Inferior parietal cortex (tissue), 1 donor: ENCODE results near the gene KLLN.
"Not testable (repeated sequence)": the region's sequence is repeated elsewhere in the genome, so short reads cannot be mapped to it uniquely, and the experiment has no call there.

Experiments
- DNase-seq: peaks from one replicate; pipeline ENCODE4 v3.0.0-alpha.2; 2016; ENCODE audit errors: extremely low spot score

KLLN gene

GRCh38 chr10:87842776-87843497 is 20.4 kb downstream of the KLLN start:
- no peak for DNase-seq

- DNase-seq = no peak
Measured at GRCh38 chr10:87842220-87842641, 21.1 kb downstream of the KLLN start.

DNA sequence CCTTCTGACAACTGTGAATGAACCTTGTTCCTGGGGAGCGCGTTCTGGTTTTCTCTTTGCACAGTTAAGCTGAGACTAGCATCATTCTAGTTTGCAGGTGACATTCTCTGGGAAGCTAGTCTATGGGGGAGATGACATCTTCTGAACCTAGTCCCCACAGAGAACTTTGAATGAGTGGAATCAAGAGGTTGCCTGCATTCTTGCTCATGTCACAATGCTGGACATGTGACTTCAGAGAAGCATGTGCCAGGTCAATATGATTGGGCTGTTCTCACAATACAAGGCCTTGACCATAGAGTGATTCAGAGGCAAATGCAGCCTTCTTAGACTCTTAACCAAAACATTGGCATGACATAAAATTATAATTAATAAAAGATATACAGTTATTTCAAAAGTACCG is 22.1 kb downstream of the KLLN start:
- DNase-seq = no peak

DNA sequence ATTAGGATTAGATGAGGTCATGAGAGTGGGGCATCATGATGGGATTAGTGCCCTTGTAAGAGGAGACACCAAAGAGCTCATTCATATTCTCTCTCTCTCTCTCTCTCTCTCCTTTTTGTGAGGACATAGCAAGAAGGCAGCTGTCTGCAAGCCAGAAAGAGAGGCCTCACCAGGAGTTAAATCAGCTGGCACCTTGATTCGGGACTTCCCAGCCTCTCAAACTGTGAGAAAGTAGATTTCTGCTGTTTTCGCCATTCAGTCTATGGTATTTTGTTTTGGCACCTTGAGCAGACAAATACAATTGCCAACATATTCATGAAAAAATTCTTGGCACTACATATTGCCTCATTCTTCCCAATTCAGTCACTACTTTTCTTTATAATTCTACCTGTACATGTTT is 24.7 kb downstream of the KLLN start:
- no peak for DNase-seq

DNA sequence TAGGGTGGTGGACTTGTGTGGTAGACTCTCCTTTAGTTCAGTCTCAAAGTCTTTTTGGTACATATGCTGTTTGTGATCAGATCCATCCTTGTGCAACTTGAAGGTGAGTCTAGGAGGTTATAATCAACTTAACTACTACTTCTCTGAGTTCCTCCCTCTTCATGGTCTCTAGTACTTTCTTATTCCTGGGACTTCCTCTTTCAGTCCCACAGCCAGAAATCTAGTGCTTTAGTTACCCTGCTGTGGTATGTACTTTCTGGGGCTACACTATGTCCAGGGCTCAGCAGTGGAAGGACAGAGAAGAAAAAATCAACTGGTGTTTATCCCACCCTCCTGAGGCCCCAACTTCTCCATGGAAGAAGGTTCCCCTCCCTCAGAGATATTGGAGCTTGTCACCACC is 25.9 kb downstream of the KLLN start:
- no peak for DNase-seq

DNA sequence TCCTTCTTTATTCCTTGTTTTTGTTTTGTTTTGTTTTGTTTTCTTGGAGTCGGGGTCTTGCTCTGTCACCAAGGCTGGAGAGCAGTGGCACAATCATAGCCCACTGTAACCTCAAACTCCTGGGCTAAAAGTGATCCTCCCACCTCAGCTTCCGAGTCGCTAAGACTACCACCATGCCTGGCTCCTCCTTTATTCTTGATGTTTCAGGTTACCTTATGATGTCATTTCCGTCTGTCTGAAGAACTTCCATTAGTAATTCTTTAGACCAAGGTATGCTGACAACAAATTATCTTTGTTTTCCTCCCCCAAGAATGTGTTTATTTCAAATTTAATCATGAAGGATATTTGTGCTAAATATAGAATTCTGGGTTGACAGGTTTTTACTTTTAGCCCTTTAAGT is 27.2 kb downstream of the KLLN start:
- no peak for DNase-seq

DNA sequence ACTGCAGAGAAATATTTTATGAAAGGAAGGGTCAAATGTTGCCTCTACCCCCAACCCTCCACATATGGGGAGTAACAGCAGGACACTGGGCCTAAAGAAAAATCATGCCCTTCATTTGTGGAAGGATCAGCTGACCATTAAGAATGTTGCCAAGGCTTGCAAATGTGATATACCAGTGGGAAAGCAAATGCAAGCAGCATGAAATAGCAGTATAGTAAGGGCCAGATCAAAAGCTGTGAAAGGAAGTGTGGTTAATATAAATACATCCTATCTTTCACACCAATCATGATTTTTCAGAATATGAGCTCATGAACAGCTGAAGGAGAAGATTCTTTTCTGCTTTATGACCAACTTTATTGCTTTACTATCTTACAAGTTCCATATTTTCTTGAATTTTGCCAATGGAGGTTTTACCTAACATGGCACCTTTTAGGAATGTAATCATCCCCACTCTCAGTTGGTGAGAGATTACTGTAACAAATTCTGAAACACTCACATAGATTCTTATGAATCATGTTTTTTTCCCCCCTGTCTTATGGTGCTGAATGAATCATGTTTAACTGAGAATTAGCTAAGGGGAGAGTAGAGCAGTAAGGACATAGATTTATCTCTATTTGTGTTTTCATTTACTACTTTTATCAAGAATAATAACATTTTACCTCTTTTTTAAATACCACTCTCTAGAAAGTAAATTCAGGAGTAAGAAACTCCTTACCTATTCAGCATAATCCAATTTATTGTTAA is 33.2 kb downstream of the KLLN start:
- no peak for DNase-seq

GRCh38 chr10:87829051-87829450 is 34.3 kb downstream of the KLLN start:
- DNase-seq = not testable (repeated sequence)

- DNase-seq = no peak
Measured at GRCh38 chr10:87827681-87828080, 35.7 kb downstream of the KLLN start.

DNA sequence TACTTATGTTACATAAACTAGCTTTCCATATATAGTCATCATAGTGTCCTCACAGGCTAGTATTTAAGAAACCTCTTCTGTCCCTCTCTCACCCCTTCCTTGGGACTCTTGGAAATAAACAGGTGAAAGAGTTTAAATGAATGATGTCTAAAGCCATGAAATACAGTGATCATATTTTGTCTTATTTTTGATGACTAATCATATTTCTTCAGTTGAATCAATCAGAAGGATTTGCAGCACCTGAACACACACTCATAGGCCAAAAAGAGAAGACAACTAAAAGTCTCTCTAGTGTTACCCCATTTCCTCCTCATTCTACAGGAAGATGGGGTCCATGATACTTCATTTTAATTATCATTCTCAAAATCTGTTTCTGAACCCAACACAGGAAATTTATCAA is 36.7 kb downstream of the KLLN start:
- DNase-seq = no peak

GRCh38 chr10:87819289-87819585 is 44.1 kb downstream of the KLLN start:
- no peak for DNase-seq

GRCh38 chr10:87818505-87819288 is 44.6 kb downstream of the KLLN start:
- DNase-seq = peak; percentile 49

- peak; percentile 89 for DNase-seq
Measured at GRCh38 chr10:87817609-87818504, 45.5 kb downstream of the KLLN start, which contains the start of gene ATAD1. ATAD1 (minus strand) TSS chr10:87818226; CDS start chr10:87814599, 3,627 bp downstream.

- no peak for DNase-seq
Measured at GRCh38 chr10:87816898-87817608, 46.3 kb downstream of the KLLN start.

GRCh38 chr10:87816163-87816897 is 47.0 kb downstream of the KLLN start:
- DNase-seq = no peak
